ENCODE measurements around the gene TAF9.
"Not testable (repeated sequence)": the region's sequence is repeated elsewhere in the genome, so short reads cannot be mapped to it uniquely, and the experiment has no call there.

The TAF9 gene, protein sequence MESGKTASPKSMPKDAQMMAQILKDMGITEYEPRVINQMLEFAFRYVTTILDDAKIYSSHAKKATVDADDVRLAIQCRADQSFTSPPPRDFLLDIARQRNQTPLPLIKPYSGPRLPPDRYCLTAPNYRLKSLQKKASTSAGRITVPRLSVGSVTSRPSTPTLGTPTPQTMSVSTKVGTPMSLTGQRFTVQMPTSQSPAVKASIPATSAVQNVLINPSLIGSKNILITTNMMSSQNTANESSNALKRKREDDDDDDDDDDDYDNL

DNA sequence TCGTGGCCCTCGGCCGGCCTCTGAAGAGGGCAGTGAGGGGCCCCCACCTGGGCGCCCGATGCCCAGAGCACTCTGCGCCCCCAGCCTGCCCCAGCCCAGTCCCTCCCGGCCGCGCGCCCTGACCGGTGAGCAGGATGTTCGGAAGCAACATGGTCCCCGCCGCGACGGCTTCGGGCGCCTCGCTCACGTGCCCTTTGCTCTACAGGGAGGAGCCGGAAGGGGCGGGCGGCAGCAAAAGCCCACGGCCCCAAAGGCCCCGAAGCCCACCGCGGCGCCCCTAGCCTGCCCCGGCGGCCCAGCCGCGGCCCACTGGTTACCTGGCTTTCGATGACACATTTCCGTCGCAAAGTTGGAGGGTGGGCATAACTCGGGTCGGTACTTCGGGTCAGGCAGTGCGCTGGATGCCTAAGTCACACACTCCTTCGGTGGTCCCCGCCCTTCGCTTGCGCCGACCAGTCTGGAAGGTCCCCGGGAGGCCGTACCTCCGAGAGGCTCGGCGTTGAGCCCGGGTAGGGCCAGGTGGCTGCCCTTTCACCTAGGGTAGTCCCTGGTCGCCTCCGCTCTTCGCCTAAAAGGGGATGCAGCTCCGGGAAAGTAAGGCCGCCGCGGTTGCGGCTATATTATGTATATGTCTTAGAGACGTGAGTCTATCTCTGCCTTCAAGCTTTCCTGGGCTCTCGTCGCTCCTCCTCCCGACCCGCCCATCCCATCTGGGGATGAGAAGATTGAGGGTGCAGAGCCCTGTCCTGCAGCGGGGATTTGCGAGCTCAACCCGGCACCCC lies at the start of gene TAF9, which contains the start of the genes AK6 and RAD17:
Gene TAF9 (minus strand): TSS at position 181 of the 782 bp plus-strand sequence. CDS start 3,783 bp downstream, outside the sequence.
Gene AK6 (minus strand): TSS at position 181 of the 782 bp plus-strand sequence. CDS start 30 bp downstream, at position 151.
Gene RAD17 (plus strand): TSS at position 479 of the 782 bp plus-strand sequence. CDS start 2,391 bp downstream, outside the sequence.
- DNase-seq: peak; percentile 91

- no peak for DNase-seq
Measured at GRCh38 chr5:69418554-69418953, 49.2 kb upstream of the TAF9 start.

DNA sequence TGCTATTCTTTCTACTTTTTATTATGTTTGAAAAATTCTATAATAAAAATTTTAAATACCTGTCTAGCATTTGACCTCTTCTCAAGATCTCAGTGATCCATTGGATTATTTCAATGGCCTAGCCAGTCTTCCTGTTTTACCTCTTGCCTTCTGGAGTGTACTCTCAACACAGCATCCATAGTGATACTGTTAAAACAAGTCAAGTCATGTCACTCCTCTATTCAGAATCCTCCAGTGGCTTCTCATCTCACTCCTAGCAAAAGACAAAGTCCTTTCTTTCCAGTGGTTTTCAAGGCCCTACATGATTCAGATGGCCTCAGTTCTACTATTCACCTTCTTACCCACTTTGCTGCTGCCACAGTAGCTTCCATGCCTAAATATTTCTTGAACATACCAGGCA lies 47.4 kb upstream of the TAF9 start:
- no peak for DNase-seq

GRCh38 chr5:69416180-69416579 lies 46.9 kb upstream of the TAF9 start:
- no peak for DNase-seq

- no peak for DNase-seq
Measured at GRCh38 chr5:69415584-69415958, 46.3 kb upstream of the TAF9 start.

DNA sequence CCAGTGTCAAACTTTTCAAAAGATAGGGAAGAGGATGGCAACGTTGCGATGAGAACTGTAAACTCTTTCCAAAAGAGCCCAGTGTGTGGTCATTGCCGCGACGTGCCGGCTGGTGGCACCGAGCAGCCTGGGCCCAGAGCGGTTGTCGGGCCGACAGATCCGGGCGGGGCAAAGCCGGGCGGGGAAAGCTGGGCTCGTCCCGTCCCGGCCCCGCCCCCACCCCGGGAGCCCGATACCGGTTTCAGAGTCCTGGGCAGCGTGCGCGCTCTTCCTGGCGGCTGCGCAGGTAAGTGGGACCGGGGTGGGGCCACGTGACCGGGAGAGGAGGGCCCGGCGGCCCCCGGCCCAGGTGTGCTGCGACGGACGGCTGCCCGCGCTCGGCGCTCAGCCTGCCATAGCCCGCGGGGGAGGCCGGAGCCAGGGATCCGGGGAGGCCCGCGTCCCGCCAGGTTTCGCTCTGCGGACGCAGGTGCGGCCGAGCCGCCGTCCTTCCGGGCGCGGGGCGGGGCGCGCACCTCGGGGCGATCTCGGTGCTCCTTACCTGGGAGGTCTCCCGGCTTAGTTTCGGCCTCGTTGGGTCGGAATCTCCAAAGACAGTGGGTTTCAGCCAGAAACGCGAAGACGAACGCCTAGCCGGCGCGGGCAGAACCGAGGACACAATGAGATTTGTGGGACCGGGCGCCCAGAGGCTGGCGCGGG lies 45.7 kb upstream of the TAF9 start, which contains the start of gene MARVELD2:
Gene MARVELD2 (plus strand): TSS at position 232 of the 699 bp plus-strand sequence. CDS start 4,270 bp downstream, outside the sequence.
- peak; percentile 47 for DNase-seq

- no peak for DNase-seq
Measured at GRCh38 chr5:69404659-69405330, 35.5 kb upstream of the TAF9 start.

DNA sequence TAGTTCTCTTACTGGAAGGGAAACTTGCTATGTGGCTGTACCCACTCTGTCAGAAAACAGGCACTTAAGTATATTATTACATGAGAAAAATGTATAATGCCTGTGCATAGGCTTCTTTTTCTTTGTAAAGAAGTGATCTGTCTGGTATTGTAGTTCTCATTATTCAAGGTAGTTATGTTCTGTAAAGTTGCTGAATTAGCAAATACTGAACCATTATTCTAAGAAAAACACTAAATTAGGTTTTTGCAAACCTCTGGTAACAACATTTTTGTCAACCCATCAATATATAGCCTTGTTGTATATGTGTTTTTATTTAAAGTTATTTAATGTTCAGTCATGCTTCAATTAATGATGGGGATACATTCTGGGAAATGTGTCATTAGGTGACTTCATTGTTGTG lies 9.1 kb upstream of the TAF9 start:
- DNase-seq: no peak

- no peak for DNase-seq
Measured at GRCh38 chr5:69374911-69375446, 5.7 kb upstream of the TAF9 start.

DNA sequence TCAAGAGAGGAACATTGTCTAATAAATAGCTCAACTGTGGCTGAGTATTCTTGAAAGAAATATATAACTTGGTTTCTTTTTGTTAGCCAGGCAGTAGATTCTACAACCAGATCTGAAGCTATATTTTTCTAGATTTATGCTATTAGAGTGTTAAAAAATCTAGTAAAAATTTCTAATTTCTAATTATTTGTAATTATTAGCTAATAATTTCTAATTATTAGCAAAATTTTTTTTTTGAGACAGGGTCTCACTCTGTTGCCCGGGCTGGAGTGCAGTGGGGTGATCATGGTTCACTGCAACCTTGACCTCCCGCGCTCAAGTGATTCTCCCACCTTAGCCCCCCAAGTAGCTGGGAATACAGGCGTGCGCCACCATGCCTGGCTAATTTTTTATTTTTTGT lies 3.1 kb upstream of the TAF9 start:
- DNase-seq: no peak

- not testable (repeated sequence) for DNase-seq
Measured at GRCh38 chr5:69370335-69370734, 1.0 kb upstream of the TAF9 start.

DNA sequence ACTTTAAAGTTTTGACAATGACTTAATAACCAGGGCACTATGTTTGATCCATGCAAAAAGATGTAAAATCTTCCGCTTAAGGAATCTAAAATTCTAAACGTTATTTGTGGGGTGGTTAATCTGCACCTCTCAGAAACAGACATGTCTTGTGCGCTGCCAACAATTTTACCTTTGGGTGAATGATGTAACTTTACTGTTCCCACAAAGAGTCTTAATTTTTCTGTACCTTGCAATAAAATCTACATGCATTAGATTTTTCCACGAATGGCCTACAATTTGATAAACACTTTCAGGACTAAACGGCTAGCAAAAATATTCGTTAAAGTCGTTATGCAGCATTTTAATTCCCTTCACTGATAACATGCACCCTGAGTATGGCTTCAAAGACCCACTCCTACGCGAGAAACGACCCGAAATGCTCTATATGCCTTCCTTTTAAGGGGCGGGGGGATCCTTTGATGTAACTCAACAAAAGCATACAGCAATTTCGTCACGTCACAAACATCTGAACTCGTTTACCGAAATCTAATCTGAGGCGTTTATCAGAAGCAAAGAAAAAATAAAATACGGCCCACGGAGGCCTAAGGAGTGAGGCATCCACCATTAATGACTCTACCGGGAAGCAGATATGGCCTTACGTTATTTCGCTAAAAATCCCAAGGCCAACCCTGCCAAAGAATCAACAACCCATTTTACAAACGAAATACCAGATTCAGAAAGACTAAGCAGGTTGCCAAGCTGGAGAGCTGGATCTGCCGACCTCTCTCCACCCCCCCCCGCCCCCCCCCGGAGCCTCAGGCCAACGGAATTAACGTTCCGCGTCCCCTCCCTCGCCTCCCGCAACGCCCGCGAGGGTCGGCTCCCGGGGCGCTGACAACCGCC lies 621 bp downstream of the TAF9 start:
- DNase-seq: peak; percentile 6

DNA sequence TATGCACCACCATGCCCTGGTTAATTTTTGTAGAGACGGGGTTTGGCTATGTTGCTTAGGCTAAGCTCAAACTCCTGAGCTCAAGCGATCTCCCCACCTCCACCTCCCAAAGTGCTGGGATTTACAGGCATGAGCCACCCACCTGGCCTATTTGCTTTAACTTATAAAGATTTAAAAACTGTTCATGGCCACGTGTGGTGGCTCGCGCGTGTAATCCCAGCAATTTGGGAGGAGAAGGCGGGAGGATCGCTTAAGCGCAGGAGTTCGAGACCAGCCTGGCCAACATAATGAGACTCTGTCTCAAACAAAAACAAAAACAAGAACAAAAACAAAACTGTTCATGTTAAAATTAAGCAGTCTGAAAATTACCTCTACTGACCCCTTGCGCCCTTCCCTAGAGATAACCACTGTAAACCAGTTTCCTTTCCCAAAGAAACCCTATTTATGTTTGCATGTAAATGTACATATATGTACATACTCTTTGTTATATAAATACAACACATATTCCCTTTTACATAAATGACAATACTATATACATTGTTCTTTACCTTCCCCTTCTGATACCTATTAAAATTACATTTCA lies 1.5 kb downstream of the TAF9 start:
- DNase-seq: no peak

DNA sequence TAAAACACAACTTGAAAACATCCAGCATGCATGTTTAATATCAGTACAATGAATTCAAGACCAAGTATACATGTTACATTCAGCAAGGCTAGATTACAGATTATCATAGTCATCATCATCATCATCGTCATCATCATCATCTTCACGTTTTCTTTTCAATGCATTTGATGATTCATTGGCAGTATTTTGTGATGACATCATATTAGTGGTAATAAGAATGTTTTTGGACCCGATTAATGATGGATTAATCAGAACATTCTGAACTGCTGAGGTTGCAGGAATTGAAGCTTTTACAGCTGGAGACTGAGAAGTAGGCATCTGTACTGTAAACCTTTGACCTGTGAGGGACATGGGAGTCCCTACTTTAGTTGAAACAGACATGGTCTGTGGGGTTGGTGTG lies 4.5 kb downstream of the TAF9 start:
- peak; percentile 17 for DNase-seq

DNA sequence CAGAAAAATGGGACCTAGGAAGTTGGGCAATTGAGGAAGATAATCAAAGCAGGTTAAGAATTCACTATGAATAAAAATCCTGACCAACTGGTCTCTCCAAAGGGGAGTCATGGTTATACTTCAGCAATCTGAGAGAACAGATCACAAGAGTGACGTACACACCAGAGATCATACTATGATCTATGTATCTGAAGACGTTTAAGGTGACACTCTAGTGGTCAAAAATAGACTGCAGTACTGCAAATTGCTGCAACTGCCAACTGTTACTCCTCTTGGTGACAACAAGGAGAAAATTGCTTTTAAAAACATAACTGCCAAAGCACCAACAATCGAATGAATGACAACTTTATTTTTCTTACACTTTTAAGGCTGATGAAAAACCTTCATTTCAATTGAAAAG lies 4.9 kb downstream of the TAF9 start:
- no peak for DNase-seq

GRCh38 chr5:69360442-69360841 lies 8.9 kb downstream of the TAF9 start:
- DNase-seq: no peak

GRCh38 chr5:69359699-69360098 lies 9.6 kb downstream of the TAF9 start:
- DNase-seq: no peak

GRCh38 chr5:69350664-69351063 lies 18.7 kb downstream of the TAF9 start:
- no peak for DNase-seq

DNA sequence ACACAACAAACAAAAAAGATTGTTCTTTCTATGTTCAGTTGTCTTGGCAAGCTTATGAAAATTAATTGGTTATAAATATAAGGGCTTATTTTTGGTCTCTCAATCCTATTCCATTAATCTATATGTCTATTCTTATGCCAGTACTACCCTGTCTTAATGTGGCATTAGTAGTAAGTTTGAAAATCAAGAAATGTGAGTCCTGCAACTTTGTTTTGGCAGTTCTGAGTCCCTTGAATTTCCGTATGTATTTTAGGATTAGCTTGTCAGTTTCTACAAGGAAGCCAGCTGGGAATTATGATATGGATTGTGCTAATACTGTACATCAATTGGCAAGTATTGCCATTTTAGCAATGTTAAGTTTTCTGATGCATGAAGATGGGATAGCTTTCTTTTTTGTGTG lies 26.2 kb downstream of the TAF9 start:
- DNase-seq: no peak

DNA sequence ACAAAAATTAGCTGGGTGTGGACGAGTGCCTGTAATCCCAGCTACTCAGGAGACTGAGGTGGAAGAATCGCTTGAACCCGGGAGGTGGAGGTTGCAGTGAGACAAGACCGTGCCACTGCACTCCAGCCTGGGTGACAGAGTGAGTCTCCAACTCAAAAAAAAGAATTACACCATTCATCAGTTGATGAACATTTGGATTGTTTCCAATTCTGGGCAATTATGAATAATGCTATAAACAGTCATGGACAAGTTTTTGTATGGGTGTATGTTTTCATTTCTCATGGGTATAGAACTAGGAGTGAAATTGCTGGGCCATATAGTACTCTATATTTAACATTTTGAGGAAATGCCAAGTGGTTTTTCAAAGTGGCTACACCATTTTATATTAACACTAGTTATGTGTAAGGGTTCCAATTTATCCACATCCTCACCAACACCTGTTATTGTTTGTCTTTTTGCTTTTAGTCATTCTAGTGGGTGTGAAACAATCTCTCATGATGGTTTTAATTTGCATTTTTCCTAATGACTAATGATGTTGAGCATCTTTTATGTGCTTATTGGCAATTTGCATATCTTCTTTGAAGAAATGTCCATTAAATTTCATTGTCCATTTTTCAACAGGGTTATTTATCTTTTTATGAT lies 27.7 kb downstream of the TAF9 start:
- peak; percentile 8 for DNase-seq

Measured in EL (cell line).